HG02571 (cell line): ENCODE data around the gene KRTAP5-3.
"Not testable (repeated sequence)": the region's sequence is repeated elsewhere in the genome, so short reads cannot be mapped to it uniquely, and the experiment has no call there.

Source experiments
- ATAC-seq: cut with Tn5 transposase; IDR thresholded peaks from one replicate; pipeline ENCODE4 v1.9.1; 2021; ENCODE audit warnings: mild to moderate bottlenecking, moderate library complexity; ENCODE audit not compliant: unreplicated experiment

The KRTAP5-3 gene

DNA sequence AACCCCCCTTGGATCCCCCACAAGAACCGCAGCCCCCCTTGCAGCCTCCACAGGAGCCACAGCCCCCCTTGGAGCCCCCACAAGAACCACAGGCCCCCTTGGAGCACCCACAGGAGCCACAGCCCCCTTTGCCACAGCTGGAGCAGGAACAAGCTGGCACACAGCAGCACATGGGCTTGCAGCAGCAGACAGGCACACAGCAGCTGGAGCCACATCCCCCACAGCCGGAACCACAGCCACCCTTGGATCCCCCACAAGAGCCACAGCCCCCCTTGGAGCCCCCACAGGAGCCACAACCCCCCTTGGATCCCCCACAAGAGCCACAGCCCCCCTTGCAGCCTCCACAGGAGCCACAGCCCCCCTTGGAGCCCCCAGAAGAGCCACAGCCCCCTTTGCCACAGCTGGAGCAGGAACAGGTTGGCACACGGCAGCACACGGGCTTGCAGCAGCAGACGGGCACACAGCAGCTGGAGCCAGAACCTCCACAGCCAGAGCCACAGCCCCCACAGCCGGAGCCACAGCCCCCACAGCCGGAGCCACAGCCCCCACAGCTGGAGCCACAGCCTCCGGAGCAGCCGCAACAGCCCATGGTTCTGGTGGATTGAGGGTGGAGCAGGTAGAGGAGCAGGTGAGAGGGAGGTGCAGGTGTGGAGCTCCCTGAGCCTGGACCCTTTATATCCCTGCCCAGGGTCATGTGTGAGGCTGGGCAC, 23.4 kb downstream of the KRTAP5-3 start, which contains the start of gene KRTAP5-1:
Gene KRTAP5-1, minus strand, starts transcription at position 623 of the 710 bp plus-strand sequence. Its CDS starts 34 bp downstream, at position 589.
- ATAC-seq: not testable (repeated sequence)

- ATAC-seq: not testable (repeated sequence)
Observed at GRCh38 chr11:1582909-1583308, 25.4 kb downstream of the KRTAP5-3 start.

- ATAC-seq: no peak
Observed at GRCh38 chr11:1581976-1582375, 26.3 kb downstream of the KRTAP5-3 start.

DNA sequence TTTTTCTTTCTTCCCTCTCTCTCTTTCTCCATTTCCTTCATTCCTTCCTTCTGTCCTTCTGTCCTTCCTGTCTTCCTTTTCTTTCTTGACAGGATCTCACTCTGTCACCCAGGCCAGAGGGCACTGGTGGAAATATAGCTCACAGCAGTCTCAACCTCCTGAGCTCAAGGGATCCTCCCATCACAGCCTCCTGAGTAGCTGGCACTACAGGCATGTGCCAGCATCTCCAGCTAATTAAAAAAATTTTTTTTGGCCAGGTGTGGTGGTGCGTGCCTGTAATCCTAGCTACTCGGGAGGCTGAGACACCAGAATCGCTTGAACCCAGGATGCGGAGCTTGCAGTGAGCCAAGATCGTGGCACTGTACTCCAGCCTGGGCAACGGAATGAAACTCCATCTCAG, 31.4 kb downstream of the KRTAP5-3 start:
- ATAC-seq: no peak

- ATAC-seq: not testable (repeated sequence)
Observed at GRCh38 chr11:1575756-1576155, 32.5 kb downstream of the KRTAP5-3 start.

- no peak for ATAC-seq
Observed at GRCh38 chr11:1574933-1575242, 33.4 kb downstream of the KRTAP5-3 start.

- no peak for ATAC-seq
Observed at GRCh38 chr11:1574238-1574932, 33.9 kb downstream of the KRTAP5-3 start.

DNA sequence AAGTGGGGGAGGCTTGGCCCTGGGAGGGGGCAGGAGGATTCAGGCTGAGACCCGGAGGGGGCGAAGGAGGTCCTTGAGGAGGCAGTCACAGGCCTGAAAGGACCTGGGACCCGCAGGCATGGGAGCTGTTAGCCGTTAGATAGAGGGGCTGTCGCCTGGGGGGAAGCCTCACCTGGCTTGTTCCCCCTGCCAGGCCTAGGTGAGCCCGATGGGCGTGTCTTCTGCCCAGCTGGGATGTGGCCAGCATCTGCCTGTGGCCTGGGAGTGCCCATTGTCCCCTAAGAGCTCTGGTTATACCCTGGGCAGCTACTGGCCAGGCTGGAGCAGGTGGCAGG, 34.4 kb downstream of the KRTAP5-3 start:
- ATAC-seq: no peak

- no peak for ATAC-seq
Observed at GRCh38 chr11:1573077-1573902, 35.0 kb downstream of the KRTAP5-3 start.

DNA sequence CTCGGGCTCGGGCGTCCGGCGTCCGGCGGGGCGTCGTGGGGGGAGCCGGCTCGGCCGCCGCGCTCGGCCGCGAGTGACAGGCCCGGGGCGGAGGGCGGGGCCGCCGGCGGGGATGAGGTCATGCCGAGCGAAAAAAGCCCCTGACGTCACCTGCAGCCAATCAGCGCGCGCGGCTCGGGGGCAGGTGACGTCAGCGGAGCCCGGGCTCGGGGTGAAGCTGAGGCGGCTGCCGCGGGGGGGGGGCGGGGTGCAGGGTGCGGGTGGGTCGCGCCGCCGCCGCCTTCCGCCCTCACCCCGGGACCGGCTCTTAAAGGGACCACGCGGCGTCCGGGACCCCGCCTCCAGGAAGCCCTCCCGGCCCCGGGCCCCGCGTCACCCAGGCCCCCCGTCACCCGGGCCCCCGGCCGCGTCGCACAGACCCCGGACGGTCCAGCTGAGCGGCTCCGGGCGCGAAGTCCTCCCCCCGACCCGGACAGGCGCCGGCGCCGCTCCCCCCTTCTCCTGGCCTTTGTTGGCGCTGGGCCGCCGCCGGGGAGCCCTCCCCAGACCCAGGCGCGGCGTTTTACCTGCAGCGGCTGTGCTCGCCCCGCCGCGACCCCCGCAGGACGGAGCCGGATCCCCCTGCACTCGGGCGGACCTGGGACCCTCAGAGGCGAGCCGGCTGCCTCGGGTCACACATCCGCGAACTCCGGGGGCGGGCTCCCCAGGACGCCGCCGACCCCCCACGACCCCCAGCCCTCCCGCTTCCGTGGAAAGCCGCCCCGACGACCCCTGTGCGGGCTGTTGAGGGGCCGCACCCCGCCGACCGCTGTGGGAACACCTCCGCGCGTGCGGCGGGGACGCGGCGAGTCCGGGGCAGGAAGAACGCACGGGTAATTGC, 35.8 kb downstream of the KRTAP5-3 start, which contains the start of gene DUSP8:
Gene DUSP8, minus strand, starts transcription at position 75 of the 880 bp plus-strand sequence. CDS start 6,445 bp downstream, outside the sequence.
- ATAC-seq: peak; percentile 61

- ATAC-seq: no peak
Observed at GRCh38 chr11:1571760-1572196, 36.5 kb downstream of the KRTAP5-3 start.

DNA sequence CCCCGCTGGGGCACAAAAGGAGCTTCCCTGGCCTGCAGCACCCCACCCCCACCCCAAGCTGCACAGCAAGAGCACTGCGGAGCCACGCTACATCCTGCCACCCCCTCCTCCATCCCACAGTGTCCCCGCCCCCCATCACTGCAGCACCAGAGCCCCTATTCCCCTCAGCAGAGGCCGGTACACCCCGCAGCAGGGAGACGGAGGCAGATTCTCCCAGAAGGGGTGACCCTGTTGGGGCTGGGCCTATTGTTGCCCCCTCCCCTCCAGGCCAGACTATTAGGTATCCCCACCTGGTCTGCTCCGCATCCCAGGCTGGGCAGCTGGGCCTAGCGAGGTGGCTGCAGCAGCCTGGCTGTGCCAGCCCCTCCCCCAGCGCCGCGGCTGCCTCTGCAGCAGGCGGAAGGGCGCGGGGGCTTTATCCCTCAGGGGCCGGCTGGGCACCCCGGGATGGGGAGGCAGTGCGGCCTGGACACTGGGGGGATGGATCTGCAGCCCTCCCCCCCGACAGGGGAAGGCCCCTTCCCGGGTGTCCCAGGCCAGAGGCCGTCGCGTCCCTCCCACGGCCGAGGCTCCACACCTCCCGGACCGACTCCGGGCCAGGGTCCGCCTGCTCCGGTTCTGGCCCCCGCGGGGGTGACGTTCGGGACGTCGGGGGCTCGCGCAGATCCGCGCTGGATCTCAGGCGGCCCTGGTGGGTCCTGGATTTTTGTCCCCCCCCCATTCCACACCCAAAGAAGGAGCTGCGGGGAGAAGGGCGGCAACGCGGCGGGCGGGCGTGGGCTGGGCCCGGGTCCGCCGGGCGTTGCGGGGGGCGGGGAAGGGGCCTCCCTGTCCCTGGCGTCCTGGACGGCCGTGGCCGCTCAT, 37.1 kb downstream of the KRTAP5-3 start:
- no peak for ATAC-seq

DNA sequence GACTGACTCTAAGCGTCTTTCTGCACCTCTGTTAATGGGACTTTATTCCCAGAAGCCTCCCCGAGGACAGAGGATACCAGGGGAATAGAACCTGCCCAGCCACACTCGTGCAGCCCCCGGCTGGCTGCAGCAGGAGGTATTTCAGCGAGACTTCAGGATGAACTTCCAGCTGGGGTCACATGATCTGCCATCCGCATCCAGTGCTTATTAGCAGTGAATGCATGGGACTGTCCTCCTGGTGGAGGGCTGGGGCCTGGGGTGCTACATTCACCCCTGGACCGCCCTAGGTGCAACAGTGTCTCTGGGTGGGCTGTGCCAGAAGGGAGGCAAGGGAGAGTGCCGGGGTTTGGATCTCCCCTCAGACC, 37.8 kb downstream of the KRTAP5-3 start:
- ATAC-seq: no peak

GRCh38 chr11:1570001-1570453, 38.2 kb downstream of the KRTAP5-3 start:
- ATAC-seq: no peak

GRCh38 chr11:1569251-1569780, 38.9 kb downstream of the KRTAP5-3 start:
- ATAC-seq: no peak

DNA sequence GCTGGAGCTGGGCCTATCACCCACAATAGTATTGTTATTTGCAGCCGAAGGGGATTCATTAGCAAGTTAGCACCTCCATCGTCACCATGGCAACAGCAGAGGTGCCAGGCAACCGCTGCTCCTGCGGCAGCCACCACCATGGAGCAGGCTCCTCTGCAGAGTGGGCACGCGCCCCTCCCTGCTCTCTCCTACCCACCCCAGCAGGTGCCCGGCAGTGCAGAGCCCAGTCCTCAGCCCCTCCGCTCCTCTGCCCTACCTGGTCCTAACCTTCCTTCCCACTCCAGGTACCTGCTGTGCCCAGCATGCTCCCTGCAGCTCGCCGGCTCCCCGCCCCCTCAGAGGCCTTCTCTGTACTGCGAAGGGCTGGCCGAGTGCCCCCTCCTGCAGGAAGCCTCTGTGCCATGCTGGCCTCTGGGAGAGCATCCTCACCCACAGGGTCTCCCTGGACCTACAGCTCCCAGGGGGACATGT, 39.8 kb downstream of the KRTAP5-3 start:
- ATAC-seq: no peak

DNA sequence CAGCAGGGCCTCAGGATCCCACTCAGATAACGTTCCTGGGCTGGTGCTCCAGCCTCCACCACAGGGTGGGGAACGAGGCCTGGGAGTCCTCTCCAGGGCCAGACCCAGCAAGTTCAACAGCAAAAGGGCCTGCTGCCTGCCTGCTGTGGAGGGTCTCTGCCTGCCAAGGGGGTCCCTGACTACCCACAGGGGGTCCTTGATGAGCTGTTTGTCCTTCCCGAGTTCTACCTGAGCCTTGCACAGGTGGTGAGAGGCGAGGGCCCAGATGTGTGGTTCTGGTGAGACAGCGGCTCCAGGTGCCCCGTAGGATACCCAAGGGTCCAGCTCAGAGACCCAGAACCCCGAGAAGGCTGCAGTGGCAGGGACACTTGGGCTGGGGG, 40.6 kb downstream of the KRTAP5-3 start:
- no peak for ATAC-seq

DNA sequence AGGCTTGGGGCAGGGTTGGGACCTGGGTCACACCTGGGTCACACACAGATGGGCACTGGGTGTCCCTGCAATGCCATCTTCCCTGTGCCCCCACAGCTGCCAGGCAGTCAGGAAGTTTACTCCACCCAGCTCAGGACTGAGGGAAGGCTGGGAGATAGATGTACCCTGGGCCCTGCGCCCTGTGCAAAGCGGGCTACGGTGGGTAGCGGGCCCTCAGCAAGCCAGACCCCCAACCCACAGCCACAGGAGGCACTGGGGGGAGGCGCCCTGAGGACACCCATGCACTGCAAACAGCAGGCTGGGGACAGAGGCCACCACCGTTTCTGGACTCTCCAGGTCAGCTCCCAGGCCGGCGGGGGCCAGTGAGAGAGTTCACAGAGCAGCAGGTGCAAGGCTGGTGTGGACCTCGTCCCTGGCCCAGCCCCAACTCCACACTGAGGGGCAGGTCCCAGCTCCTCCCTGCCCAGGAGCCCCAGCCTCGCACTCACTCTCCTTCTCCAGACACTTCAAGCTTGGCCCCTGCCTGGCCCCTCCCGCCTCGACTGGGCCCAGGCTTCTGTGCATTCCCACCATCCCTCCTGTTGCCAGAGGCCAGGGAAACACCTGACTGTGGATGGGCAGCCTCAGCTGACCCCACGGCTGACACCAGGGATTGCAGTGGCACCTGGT, 41.1 kb downstream of the KRTAP5-3 start:
- no peak for ATAC-seq
